ENCODE measurements around the gene PDGFD.

PDGFD gene

GRCh38 chr11:103928040-103928801 lies 235.7 kb downstream of the PDGFD start:
- no peak for TF ChIP-seq CTCF (IDR thresholded peaks at IDR 0.05; ENCODE audit: low read depth, low read length)
- no peak for DNase-seq (ENCODE audit: low read depth in 2 of 2)
- no peak overlapping the region for H3K4me3 ChIP-seq (replicated peaks in 1 of 2; ENCODE audit: low read depth in 2 of 2, low read length in 2 of 2)

GRCh38 chr11:103927535-103927934 lies 236.4 kb downstream of the PDGFD start:
- TF ChIP-seq CTCF (IDR thresholded peaks at IDR 0.05; ENCODE audit: low read depth, low read length), result peak; percentile 9
- DNase-seq (ENCODE audit: low read depth in 2 of 2), result peak; percentile 32 to 62

GRCh38 chr11:103926990-103927389 lies 237.0 kb downstream of the PDGFD start:
- DNase-seq (ENCODE audit: low read depth in 2 of 2), result no peak
- no peak overlapping the region for H3K4me3 ChIP-seq (replicated peaks in 1 of 2; ENCODE audit: low read depth in 2 of 2, low read length in 2 of 2)
- no peak for TF ChIP-seq CTCF (IDR thresholded peaks at IDR 0.05; ENCODE audit: low read depth, low read length)

More at GRCh38 chr11:103927535-103927934, 236.4 kb downstream of the PDGFD start:
- H3K4me3 ChIP-seq (replicated peaks in 1 of 2; ENCODE audit: low read depth in 2 of 2, low read length in 2 of 2), result no peak overlapping the region

- no peak overlapping the region for H3K4me3 ChIP-seq (replicated peaks in 1 of 2; ENCODE audit: low read depth in 2 of 2, low read length in 2 of 2)
- TF ChIP-seq CTCF (IDR thresholded peaks at IDR 0.05; ENCODE audit: low read depth, low read length), result no peak
- peak in 1 of 2 donors; percentile 32 for DNase-seq (ENCODE audit: low read depth in 2 of 2)
Measured at GRCh38 chr11:103924166-103925013, 239.6 kb downstream of the PDGFD start.

DNA sequence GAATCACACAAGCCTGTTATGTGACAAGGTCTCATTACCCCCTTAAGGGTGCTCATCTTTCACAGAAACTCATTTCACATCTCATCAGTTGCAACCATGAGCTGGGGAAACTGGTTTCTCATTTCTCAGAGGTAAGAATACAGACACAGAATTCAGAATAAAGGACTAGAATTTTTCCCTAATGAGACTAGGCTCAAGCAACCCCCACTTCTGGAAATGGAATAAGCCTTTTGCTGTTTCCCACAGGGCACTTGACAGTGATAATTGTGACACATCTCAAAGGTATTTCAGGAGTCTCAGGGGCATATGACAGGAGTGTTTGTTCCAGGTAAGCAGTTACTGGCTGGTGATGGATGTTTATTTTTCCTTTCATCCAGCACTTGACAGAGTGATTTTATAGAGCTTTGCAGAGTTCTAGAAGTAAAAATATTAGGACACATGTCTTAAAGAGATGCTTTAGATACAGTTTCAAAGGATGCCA lies 240.5 kb downstream of the PDGFD start:
- no peak for TF ChIP-seq CTCF (IDR thresholded peaks at IDR 0.05; ENCODE audit: low read depth, low read length)
- H3K4me3 ChIP-seq (replicated peaks in 1 of 2; ENCODE audit: low read depth in 2 of 2, low read length in 2 of 2), result no peak overlapping the region
- DNase-seq (ENCODE audit: low read depth in 2 of 2), result no peak

GRCh38 chr11:103920933-103921332 lies 243.0 kb downstream of the PDGFD start:
- DNase-seq (ENCODE audit: low read depth in 2 of 2), result no peak
- no peak overlapping the region for H3K4me3 ChIP-seq (replicated peaks in 1 of 2; ENCODE audit: low read depth in 2 of 2, low read length in 2 of 2)
- TF ChIP-seq CTCF (IDR thresholded peaks at IDR 0.05; ENCODE audit: low read depth, low read length), result no peak

Measured in cardiac fibroblast (primary cell).